ENCODE data around the gene TULP3.

TULP3 gene

DNA sequence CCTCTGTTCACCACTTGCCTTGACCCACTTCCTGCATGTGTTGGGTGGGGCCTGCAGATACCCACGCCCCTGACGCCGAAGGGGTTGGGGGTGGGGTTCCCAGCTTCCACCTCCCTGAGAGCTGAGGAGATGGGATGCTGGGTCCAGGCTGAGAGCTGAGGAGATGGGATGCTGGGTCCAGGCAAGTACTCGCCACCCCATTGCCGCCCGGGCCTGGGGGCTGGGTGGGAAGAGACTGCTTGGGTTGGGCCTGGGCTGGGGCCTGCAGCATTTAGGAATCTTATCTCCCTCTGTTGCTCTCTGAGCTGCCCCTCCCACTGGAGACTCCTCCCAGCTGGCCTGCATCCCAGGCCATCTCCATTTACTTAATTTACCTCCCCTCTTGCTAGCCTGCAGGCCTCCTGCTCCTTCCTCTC lies 85.9 kb downstream of the TULP3 start:
- DNase-seq: no peak

DNA sequence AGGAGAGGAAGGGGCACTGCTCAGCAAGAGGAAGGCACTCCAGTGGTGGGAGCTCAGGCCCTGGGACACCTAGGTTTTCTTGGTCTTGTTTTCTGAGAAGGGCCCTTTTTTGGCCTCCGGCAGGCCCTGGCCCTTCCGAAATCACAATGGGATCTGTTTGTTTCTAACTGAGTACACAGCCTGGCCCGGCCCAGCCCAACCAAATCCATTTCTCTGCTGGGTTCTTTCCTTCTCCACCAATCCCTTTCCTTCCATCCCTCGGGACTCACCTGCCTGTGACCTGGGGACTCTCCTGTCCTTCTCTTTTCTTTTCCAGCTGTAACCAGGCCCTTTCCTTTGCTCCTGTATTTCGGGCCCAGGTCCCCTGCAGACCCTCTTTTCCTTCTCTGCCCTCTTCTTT lies 87.1 kb downstream of the TULP3 start:
- DNase-seq: no peak

DNA sequence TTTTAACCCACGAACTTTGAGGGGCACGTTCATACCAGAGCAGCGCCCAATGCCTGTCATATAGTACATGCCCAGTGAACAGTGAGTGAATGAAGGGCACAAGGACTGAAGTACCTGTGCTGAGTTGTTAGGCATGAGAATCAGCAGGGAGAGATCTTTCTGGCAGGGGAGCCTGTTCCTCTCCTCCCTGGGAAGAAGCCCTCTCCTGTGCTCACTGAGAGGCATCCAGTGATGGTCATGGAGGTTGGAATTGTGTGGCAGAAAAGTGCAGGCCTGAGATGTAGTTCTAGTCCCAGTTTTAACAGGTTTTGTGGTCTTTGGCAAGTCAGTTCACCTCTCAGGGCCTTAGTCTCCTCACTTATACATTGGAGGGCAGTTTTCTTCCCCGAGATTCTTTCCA lies 89.1 kb downstream of the TULP3 start:
- no peak for DNase-seq

DNA sequence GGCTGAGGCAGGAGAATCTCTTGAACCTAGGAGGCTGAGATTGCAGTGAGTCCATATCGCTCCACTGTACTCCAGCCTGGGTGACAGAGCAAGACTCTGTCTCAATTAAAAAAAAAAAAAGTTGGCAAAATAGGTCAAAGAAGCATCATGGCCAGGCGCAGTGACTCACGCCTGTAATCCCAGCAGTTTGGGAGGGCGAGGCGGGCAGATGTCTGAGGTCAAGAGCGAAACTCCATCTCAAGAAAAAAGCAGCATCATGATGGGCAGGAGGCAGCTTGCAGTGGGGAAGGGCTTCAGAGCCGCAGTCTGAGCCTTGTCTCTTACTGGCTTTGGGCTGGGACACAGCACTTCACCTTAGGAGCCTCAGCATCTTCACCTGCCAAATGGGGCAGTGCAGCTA lies 89.9 kb downstream of the TULP3 start:
- no peak for DNase-seq

DNA sequence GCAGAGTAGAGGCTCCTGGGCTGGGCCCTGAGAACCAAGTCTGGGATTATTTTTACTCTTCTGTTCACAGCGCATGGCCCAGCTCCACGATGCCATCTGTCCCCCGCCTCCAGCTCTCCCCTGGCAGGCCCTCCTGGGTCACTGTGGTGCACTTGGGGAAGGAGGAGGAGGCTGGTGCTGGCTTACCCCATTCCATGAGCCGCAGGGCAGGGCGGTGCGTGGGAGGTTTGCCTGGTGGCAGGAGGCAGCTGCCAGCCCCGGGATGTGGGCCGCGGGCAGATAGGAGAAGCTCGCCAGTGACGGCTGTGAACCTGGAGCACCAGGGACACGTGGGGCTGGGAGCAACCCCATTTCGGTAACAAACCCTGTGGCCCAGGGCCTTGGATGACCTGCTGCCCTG lies 91.7 kb downstream of the TULP3 start:
- no peak for DNase-seq

DNA sequence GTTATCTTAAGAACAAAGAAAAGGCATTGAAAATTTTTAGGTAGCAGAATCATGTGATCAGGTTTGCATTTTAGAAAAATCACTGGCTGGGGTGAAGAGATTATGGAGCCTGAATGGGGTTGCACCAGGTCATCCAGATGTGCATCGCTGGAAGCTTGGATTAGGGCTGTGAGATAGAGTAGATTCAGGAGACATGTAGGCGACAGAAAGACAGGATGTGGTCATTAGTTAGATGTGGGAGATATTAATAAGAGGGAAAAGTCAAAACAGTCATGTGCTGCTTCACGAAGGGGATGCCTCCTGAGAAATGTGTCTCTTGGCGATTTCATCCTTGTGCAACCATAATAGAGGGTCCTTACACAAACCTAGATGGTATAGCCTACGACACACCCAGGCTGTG lies 93.6 kb downstream of the TULP3 start:
- no peak for DNase-seq

DNA sequence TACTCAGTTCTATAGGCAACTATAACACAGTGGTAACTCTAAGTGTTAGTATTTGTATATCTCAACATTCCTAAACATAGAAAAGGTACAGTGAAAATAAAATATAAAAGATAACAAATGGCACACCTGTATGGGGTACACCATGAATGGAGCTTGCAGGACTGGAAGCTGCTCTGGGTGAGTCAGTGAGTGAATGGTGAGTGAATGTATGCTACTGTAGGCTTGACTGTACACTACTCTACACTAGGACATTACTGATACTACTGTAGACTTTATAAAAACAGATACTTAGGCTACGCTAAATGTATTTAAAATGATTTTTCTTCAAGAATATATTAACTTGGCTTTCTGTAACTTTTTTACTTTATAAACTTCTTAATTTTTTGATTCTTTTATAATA lies 94.0 kb downstream of the TULP3 start:
- no peak for DNase-seq

DNA sequence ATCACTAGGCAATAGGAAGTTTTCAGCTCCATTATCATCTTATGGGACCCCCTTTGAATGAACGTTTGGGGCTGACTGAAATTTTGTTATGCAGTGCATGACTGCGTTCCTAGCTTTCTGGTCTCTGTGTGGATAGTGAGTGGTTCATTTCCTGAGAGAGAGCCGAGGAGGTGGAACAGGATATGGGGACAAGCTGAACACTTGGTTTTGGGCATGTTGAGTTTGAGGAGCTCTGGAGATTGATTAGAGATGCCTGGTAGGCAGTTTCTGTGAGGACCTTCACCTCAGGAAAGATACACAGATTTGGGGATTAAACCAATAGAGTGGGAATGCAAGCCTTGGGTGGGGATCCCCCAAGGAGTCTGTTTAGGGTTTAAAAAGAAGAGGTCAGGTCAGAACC lies 96.2 kb downstream of the TULP3 start:
- no peak for DNase-seq

DNA sequence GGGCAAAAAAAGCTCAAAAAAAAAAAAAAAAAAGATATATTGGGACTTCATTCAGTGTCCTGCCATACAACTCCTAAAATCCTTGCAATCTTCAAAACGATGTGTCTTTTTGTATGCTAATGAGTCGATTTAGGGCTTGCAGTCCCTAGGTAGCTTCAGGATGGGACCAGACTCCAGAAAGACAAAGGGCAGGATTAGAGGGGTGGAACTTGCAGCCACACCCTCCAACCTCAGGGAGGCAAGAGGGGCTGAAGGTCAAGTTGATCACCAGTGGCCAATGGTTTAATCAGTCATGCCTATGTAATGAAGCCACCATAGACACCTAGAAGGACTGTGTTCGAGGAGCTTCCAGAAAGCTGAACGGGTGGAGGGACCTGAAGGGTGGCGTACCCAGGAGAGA lies 97.8 kb downstream of the TULP3 start:
- DNase-seq: no peak

All from NCI-H1417 (cell line).